ENCODE results near the gene ERCC6L2.

Gene ERCC6L2

GRCh38 chr9:95875305-95876137, at the start of gene ERCC6L2:
Gene ERCC6L2, plus strand, starts transcription at chr9:95875691. Its CDS starts 348 bp downstream, at chr9:95876039.
- ATAC-seq = peak; percentile 95
- TF ChIP-seq ZFP3 (CRISPR knock-in tag; IDR thresholded peaks at IDR 0.05) (no peak), TCF4 (CRISPR knock-in tag; IDR thresholded peaks at IDR 0.05; ENCODE audit: borderline replicate concordance) (no peak; the same call in 1 of the 2 replicates), BACH2 (CRISPR knock-in tag; IDR thresholded peaks at IDR 0.05; ENCODE audit: borderline replicate concordance) (no peak), CSRNP3 (CRISPR knock-in tag; IDR thresholded peaks at IDR 0.05) (0 out of 2 replicates have a peak, but pooled peaks have one; percentile 35), ZFP30 (CRISPR knock-in tag; IDR thresholded peaks at IDR 0.05) (no peak), PPARA (CRISPR knock-in tag; IDR thresholded peaks at IDR 0.05; ENCODE audit: borderline replicate concordance) (no peak), ISL1 (CRISPR knock-in tag; IDR thresholded peaks at IDR 0.05) (no peak), TOX (CRISPR knock-in tag; IDR thresholded peaks at IDR 0.05; ENCODE audit: borderline replicate concordance) (no peak), ZC3H10 (CRISPR knock-in tag; IDR thresholded peaks at IDR 0.05) (no peak), CSDC2 (CRISPR knock-in tag; IDR thresholded peaks at IDR 0.05) (no peak), POU6F1 (CRISPR knock-in tag; IDR thresholded peaks at IDR 0.05; ENCODE audit: borderline replicate concordance, low read depth) (0 out of 2 replicates have a peak, but pooled peaks have one; percentile 45), ZNF565 (CRISPR knock-in tag; conservative IDR thresholded peaks at IDR 0.05; ENCODE audit: low read depth) (no peak), PATZ1 (CRISPR knock-in tag; IDR thresholded peaks at IDR 0.05; ENCODE audit: borderline replicate concordance) (no peak), SNAI2 (CRISPR knock-in tag; IDR thresholded peaks at IDR 0.05) (no peak), ZNF8 (CRISPR knock-in tag; IDR thresholded peaks at IDR 0.05) (0 out of 2 replicates have a peak, but pooled peaks have one; percentile 12), TSHZ2 (CRISPR knock-in tag; IDR thresholded peaks at IDR 0.05) (peak; percentile 56; the same call in 1 of the 2 replicates), RARB (CRISPR knock-in tag; IDR thresholded peaks at IDR 0.05) (no peak), ESRRG (CRISPR knock-in tag; IDR thresholded peaks at IDR 0.05) (0 out of 2 replicates have a peak, but pooled peaks have one; percentile 25), ZNF70 (CRISPR knock-in tag; IDR thresholded peaks at IDR 0.05) (no peak), ARNTL (CRISPR knock-in tag; IDR thresholded peaks at IDR 0.05; ENCODE audit: borderline replicate concordance, low read depth) (no peak)

GRCh38 chr9:95826183-95826838, 49.2 kb upstream of the ERCC6L2 start:
- ATAC-seq = no peak
- no peak for TF ChIP-seq OSR1 (CRISPR knock-in tag; IDR thresholded peaks at IDR 0.05)
- TF ChIP-seq ESRRG (CRISPR knock-in tag; IDR thresholded peaks at IDR 0.05) = no peak
- no peak for TF ChIP-seq CSRNP3 (CRISPR knock-in tag; IDR thresholded peaks at IDR 0.05)
- TF ChIP-seq ZNF565 (CRISPR knock-in tag; conservative IDR thresholded peaks at IDR 0.05; ENCODE audit: low read depth) = no peak
- no peak for TF ChIP-seq POU6F1 (CRISPR knock-in tag; IDR thresholded peaks at IDR 0.05; ENCODE audit: borderline replicate concordance, low read depth)
- TF ChIP-seq ZNF8 (CRISPR knock-in tag; IDR thresholded peaks at IDR 0.05) = no peak
- TF ChIP-seq PATZ1 (CRISPR knock-in tag; IDR thresholded peaks at IDR 0.05; ENCODE audit: borderline replicate concordance) = no peak
- no peak for TF ChIP-seq SNAI2 (CRISPR knock-in tag; IDR thresholded peaks at IDR 0.05)
- TF ChIP-seq ZC3H10 (CRISPR knock-in tag; IDR thresholded peaks at IDR 0.05) = no peak
- no peak for TF ChIP-seq ARNTL (CRISPR knock-in tag; IDR thresholded peaks at IDR 0.05; ENCODE audit: borderline replicate concordance, low read depth)
- TF ChIP-seq ISL1 (CRISPR knock-in tag; IDR thresholded peaks at IDR 0.05) = no peak
